Upper lobe of left lung (tissue), 6 donors: ENCODE measurements around the gene TRAFD1. TPM values are rescaled to one million over a fixed set of nuclear protein-coding genes. Genes with fewer than 3 reads are reported as not detected.

Experiments used
- ATAC-seq, 2 donors: fragments of 200-7000 bp; cut with Tn5 transposase; one replicate each; pipeline ENCODE4 v1.9.1; 2022; ENCODE audit warnings: mild to moderate bottlenecking in 2 of 2, moderate library complexity in 2 of 2; ENCODE audit not compliant: low FRiP score in 2 of 2
- DNase-seq, 2 donors: peaks; one replicate each; pipeline ENCODE4 v3.0.0-alpha.2; 2019 to 2020
- H3K27ac ChIP-seq, 4 donors: fragments of 200-600 bp; sonication (generic); one replicate each; pipeline ENCODE4 v1.5.1; 2016 to 2019
- H3K27me3 ChIP-seq, 4 donors: fragments of 200-600 bp; sonication (generic); one replicate each; pipeline ENCODE4 v1.5.1; 2017 to 2019
- H3K36me3 ChIP-seq, 4 donors: fragments of 200-600 bp; sonication (generic); one replicate each; pipeline ENCODE4 v1.5.1; 2016 to 2019
- H3K4me1 ChIP-seq, 4 donors: fragments of 200-600 bp; sonication (generic); one replicate each; pipeline ENCODE4 v1.5.1; 2018 to 2019
- H3K4me3 ChIP-seq, 4 donors: fragments of 200-600 bp; sonication (generic); one replicate each; pipeline ENCODE4 v1.5.1; 2017 to 2019; ENCODE audit warnings: mild to moderate bottlenecking in 2 of 4, moderate library complexity in 1 of 4
- H3K9me3 ChIP-seq, 4 donors: fragments of 200-600 bp; sonication (generic); one replicate each; pipeline ENCODE4 v1.5.1; 2018 to 2019
- CTCF ChIP-seq, 6 experiments: fragments of 450-650 bp in 4 of 6; fragments of 200-600 bp in 2 of 6; sonication (generic) in 2 of 6; IDR thresholded peaks; one replicate each; pipeline ENCODE4 v1.5.1; 2016 to 2019; ENCODE audit warnings: antibody characterized with exemption in 6 of 6
- EP300 ChIP-seq, 4 donors: sonication (generic); formaldehyde crosslinking; IDR thresholded peaks; one replicate each; pipeline ENCODE4 v1.5.1; 2017; ENCODE audit warnings: antibody characterized with exemption in 4 of 4, control low read depth in 2 of 4
- POLR2A ChIP-seq, 4 donors: fragments of 450-650 bp; IDR thresholded peaks; one replicate each; pipeline ENCODE4 v1.5.1; 2016 to 2017; ENCODE audit warnings: antibody characterized with exemption in 4 of 4, mild to moderate bottlenecking in 2 of 4
- POLR2AphosphoS5 ChIP-seq, 2 donors: sonication (generic); formaldehyde crosslinking; IDR thresholded peaks; one replicate each; pipeline ENCODE4 v1.5.1; 2017; ENCODE audit warnings: antibody characterized with exemption in 2 of 2
- WGBS, 2 donors: methylation state at CpG; one replicate each; pipeline ENCODE4 v1.1.5; 2017 to 2018; 5-methylcytosine and 5-hydroxymethylcytosine counted together
- total RNA-seq, 6 donors: library from RNA; depleted of rRNA in 4 of 6; stranded (reverse); fragments of >200 nt in 4 of 6; gene quantifications; one replicate each; pipeline versions ENCODE4 v1.1.0 to v1.2.1, GENCODE V29; 2016 to 2021
- donor health status: DM: no; HTN: no; CAD: no; lungs with moderate emphysema.
- donor health status: DM: no; HTN: yes; CAD: no; lungs with severe emphysema.

The TRAFD1 gene
- total RNA-seq, 6 donors from 2014 or later: 36.9 to 75.4 (median 42.6) TPM

DNA sequence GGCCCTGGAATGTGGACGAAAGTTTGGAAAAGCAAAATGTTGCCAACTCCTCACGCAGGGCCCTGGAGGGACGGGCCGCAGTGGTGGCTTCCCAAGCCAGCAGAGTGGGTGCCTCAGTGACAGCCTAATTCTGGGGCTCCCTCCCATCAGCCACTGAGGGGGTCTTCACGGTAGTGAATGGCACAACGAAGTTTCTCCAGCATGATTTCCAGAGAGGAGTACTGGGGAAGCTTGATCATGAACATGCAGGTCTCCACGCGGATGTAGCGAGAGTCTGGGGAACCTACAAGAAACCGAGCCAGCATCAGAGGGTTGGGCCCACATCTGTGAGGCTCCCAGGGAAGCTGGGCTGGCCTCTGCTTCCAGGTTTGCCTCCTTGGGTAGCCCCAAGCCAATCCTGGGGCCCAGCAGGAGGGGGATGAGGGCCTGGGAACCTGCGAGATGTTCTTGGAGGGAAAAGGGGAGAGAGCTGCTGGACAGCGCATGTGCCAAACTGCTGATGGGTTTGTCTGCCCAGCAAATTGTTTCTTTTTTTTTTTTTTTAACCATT is 37.0 kb downstream of the TRAFD1 start:
- Histone ChIP-seq H3K27me3 (no peaks in the 10 kb centered on the region), H3K9me3 (no peaks in the 10 kb centered on the region), H3K36me3 (peaks cover 18 to 69% (median 50%) of the 10 kb centered on the region in 4 donors), H3K4me3 (no peak overlapping the region), H3K27ac (no peak overlapping the region), H3K4me1 (no peaks in the 10 kb centered on the region)
- ATAC-seq: no peak
- 90 to 96% methylated on average over 12 of the region's 12 CpGs for WGBS, 2 donors
- no peak for TF ChIP-seq POLR2A (IDR thresholded peaks at IDR 0.05)
- TF ChIP-seq EP300 (IDR thresholded peaks at IDR 0.05): no peak
- no peak for DNase-seq

GRCh38 chr12:112163056-112163455 is 37.7 kb downstream of the TRAFD1 start:
- ATAC-seq: no peak
- 97 to 100% methylated on average over 2 to 8 of the region's 8 CpGs for WGBS, 2 donors
- Histone ChIP-seq H3K9me3 (no peaks in the 10 kb centered on the region), H3K4me1 (no peaks in the 10 kb centered on the region), H3K27me3 (no peaks in the 10 kb centered on the region), H3K27ac (no peak overlapping the region), H3K4me3 (no peak overlapping the region), H3K36me3 (peaks cover 16 to 70% (median 51%) of the 10 kb centered on the region in 4 donors)
- TF ChIP-seq POLR2AphosphoS5 (IDR thresholded peaks at IDR 0.05): no peak
- TF ChIP-seq POLR2A (IDR thresholded peaks at IDR 0.05): no peak
- TF ChIP-seq EP300 (IDR thresholded peaks at IDR 0.05): no peak
- TF ChIP-seq CTCF (IDR thresholded peaks at IDR 0.05): no peak
- DNase-seq: no peak

DNA sequence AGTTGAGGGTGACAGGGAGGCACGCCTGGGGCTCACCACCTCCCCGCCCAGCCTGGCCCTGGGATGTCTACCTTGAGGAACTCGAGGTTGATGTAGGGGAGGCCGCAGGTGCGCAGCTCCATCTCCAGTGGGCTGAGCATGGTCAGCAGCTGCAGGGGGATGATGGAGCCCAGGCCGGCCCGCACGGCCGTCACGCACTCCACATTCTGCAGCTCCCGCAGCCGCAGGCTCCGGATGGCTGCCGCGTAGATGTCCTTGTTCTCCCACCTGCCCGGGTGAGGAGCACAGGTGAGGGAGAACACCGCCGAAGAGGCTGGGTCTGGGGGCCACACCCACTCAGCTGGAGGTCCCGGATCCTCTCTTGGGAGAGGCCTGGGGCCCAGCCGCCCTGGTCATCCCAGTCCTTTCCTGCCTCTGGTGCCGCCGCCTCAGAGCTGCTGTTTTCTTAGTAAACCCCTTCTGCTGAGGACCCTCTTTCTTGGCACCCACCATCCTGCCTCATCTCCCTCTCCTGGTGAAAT is 38.2 kb downstream of the TRAFD1 start:
- no peaks in the 10 kb centered on the region for H3K9me3 ChIP-seq
- WGBS, 2 donors: 96 to 100% methylated on average over 5 to 22 of the region's 22 CpGs
- no peak for ATAC-seq
- peak in 1 of 2 donors; percentile 77 for DNase-seq
- no peaks in the 10 kb centered on the region for H3K4me1 ChIP-seq
- no peak overlapping the region for H3K4me3 ChIP-seq
- peaks cover 15 to 70% (median 52%) of the 10 kb centered on the region in 4 donors for H3K36me3 ChIP-seq
- TF ChIP-seq CTCF (IDR thresholded peaks at IDR 0.05) (no peak), POLR2A (IDR thresholded peaks at IDR 0.05) (no peak), EP300 (IDR thresholded peaks at IDR 0.05) (no peak), POLR2AphosphoS5 (IDR thresholded peaks at IDR 0.05) (no peak)
- H3K27ac ChIP-seq: no peak overlapping the region
- H3K27me3 ChIP-seq: no peaks in the 10 kb centered on the region

- DNase-seq (peak in 1 of 2 donors; percentile 79), ATAC-seq (no peak)
- H3K4me1 ChIP-seq: no peaks in the 10 kb centered on the region
- TF ChIP-seq POLR2AphosphoS5 (IDR thresholded peaks at IDR 0.05): no peak
- no peak for TF ChIP-seq POLR2A (IDR thresholded peaks at IDR 0.05)
- no peak for TF ChIP-seq CTCF (IDR thresholded peaks at IDR 0.05)
- TF ChIP-seq EP300 (IDR thresholded peaks at IDR 0.05): no peak
- H3K27ac ChIP-seq: no peak overlapping the region
- H3K9me3 ChIP-seq: no peaks in the 10 kb centered on the region
- 94% methylated on average over 22 to 25 of the region's 26 CpGs for WGBS, 2 donors
- no peak overlapping the region for H3K4me3 ChIP-seq
- H3K36me3 ChIP-seq: peaks cover 13 to 68% (median 52%) of the 10 kb centered on the region in 4 donors
- no peaks in the 10 kb centered on the region for H3K27me3 ChIP-seq
Observed at GRCh38 chr12:112164011-112164660, 38.8 kb downstream of the TRAFD1 start.

GRCh38 chr12:112165624-112166023 is 40.3 kb downstream of the TRAFD1 start:
- Histone ChIP-seq H3K4me3 (no peak overlapping the region), H3K27me3 (no peaks in the 10 kb centered on the region), H3K27ac (no peak overlapping the region), H3K4me1 (no peaks in the 10 kb centered on the region), H3K9me3 (no peaks in the 10 kb centered on the region), H3K36me3 (peaks cover 6 to 65% (median 40%) of the 10 kb centered on the region in 4 donors)
- 99% methylated on average over 9 of the region's 13 CpGs for WGBS, 2 donors
- ATAC-seq (no peak), DNase-seq (no peak)
- TF ChIP-seq POLR2A (IDR thresholded peaks at IDR 0.05) (no peak), POLR2AphosphoS5 (IDR thresholded peaks at IDR 0.05) (no peak), EP300 (IDR thresholded peaks at IDR 0.05) (no peak), CTCF (IDR thresholded peaks at IDR 0.05) (no peak)
